IMR-90 (cell line): ENCODE results near the gene ADCY1.

Experiments used
- CEBPB ChIP-seq: IDR thresholded peaks from 2 replicates; pipeline ENCODE4 v1.6.1; 2012; ENCODE audit warnings: low read depth, low read length, improper control_type of control experiment
- CTCF ChIP-seq: conservative IDR thresholded peaks from 2 replicates; pipeline ENCODE4 v1.5.1; 2012; ENCODE audit warnings: mild to moderate bottlenecking, low read depth, low read length, improper control_type of control experiment
- FOS ChIP-seq: fragments of 150-350 bp; IDR thresholded peaks from 2 replicates; pipeline ENCODE4 v1.6.1; 2016; ENCODE audit warnings: low read depth, low read length
- MAFK ChIP-seq: IDR thresholded peaks from 2 replicates; pipeline ENCODE4 v1.6.1; 2012; ENCODE audit warnings: low read depth, low read length, improper control_type of control experiment
- MXI1 ChIP-seq: IDR thresholded peaks from 2 replicates; pipeline ENCODE4 v1.6.1; 2012; ENCODE audit warnings: low read depth, mild to moderate bottlenecking, low read length, moderate library complexity, borderline replicate concordance
- POLR2A ChIP-seq: IDR thresholded peaks from 2 replicates; pipeline ENCODE4 v1.6.1; 2012; ENCODE audit warnings: mild to moderate bottlenecking, low read depth, low read length
- RAD21 ChIP-seq: IDR thresholded peaks from 2 replicates; pipeline ENCODE4 v1.6.1; 2012; ENCODE audit warnings: low read length, improper control_type of control experiment
- SMC3 ChIP-seq: fragments of 150-350 bp; IDR thresholded peaks from 2 replicates; pipeline ENCODE4 v1.6.1; 2016; ENCODE audit warnings: low read depth, mild to moderate bottlenecking, antibody characterized with exemption, low read length, moderate library complexity
- USF2 ChIP-seq: fragments of 150-350 bp; IDR thresholded peaks from 2 replicates; pipeline ENCODE4 v1.6.1; 2017; ENCODE audit warnings: mild to moderate bottlenecking, antibody characterized with exemption, low read length, low read depth

- TF ChIP-seq CEBPB (no peak), CTCF (no peak), SMC3 (no peak), RAD21 (no peak), MAFK (no peak), FOS (no peak), MXI1 (no peak), USF2 (no peak), POLR2A (no peak)
These were observed 52.6 kb downstream of the ADCY1 start for GRCh38 chr7:45626441-45627430.
